Right cardiac atrium (tissue), 5 donors: ENCODE data around the gene CDH4. TPM values are rescaled to one million over a fixed set of nuclear protein-coding genes. Genes with fewer than 3 reads are reported as not detected.

Experiments
- ATAC-seq, 2 donors: fragments of 200-7000 bp; cut with Tn5 transposase; one replicate each; pipeline versions ENCODE4 v1.8.0 to v1.9.1; 2020; ENCODE audit warnings: moderate library complexity in 2 of 2, mild to moderate bottlenecking in 1 of 2
- DNase-seq, 3 donors: peaks; one replicate each; pipeline ENCODE4 v3.0.0-alpha.2; 2020
- H3K27ac ChIP-seq: one replicate; pipeline ENCODE4 v1.5.1; 2013; ENCODE audit warnings: mild to moderate bottlenecking, low read length, control low read depth, moderate library complexity
- H3K27me3 ChIP-seq: one replicate; pipeline ENCODE4 v1.6.1; 2013; ENCODE audit not compliant: control insufficient read depth, insufficient read depth
- H3K4me1 ChIP-seq: one replicate; pipeline ENCODE4 v1.6.1; 2013; ENCODE audit warnings: low read length; ENCODE audit not compliant: control insufficient read depth, insufficient read depth
- H3K4me3 ChIP-seq: one replicate; pipeline ENCODE4 v1.5.1; 2013; ENCODE audit warnings: low read length, control low read depth
- H3K9me3 ChIP-seq: one replicate; pipeline ENCODE4 v1.6.1; 2013; ENCODE audit warnings: low read length; ENCODE audit not compliant: control insufficient read depth
- WGBS: extraction: QIAGEN DNeasy Blood & Tissue Kit; methylation state at CpG from one replicate; pipeline ENCODE4 v1.1.7; 2013; 5-methylcytosine and 5-hydroxymethylcytosine counted together
- intact Hi-C, 4 donors: fragments of 100-400 bp; cut with DNase I; formaldehyde crosslinking; loops; one replicate each; pipeline versions ENCODE4 v1.11.0 to v1.14.0; 2022 to 2023
- polyA plus RNA-seq: library from polyadenylated mRNA; stranded (reverse); fragments of 200-250 nt; gene quantifications from one replicate; pipeline ENCODE4 v1.2.3, GENCODE V29; 2013
- total RNA-seq, 4 donors: library from RNA; stranded (reverse); fragmentation: NEBNext Ultra II Directional; extraction: Animal tissue kit (Norgen Biotek cat#: 25700); gene quantifications; one replicate each; pipeline ENCODE4 v1.2.1, GENCODE V29; 2021
- donor health status: healthy with polysubstance abuse.
- donor health status: DM: no; HTN: yes; CAD: no.
- donor health status: DM: no; HTN: no; CAD: no.
- donor health status: DM: no; HTN: yes; CAD: no; lungs with severe emphysema.
- donor health status: DM: yes; HTN: yes; CAD: no.

Gene CDH4
- total and polyA plus RNA-seq, 5 donors = 0.21 to 1.0 (median 0.39) TPM

- no peak for ATAC-seq
- Histone ChIP-seq H3K4me3 (no peak overlapping the region), H3K4me1 (no peaks in the 10 kb centered on the region), H3K27me3 (no peaks in the 10 kb centered on the region), H3K9me3 (no peaks in the 10 kb centered on the region), H3K27ac (no peak overlapping the region)
- DNase-seq = peak in 1 of 3 donors; percentile 19
- intact Hi-C loops = no loop called here
- WGBS = 53% methylated on average over 7 of the region's 7 CpGs
These were observed 583.2 kb downstream of the CDH4 start for GRCh38 chr20:61835301-61835700.

GRCh38 chr20:61835791-61836350 is 583.8 kb downstream of the CDH4 start:
- Histone ChIP-seq H3K4me1 (no peaks in the 10 kb centered on the region), H3K9me3 (no peaks in the 10 kb centered on the region), H3K27me3 (no peaks in the 10 kb centered on the region), H3K27ac (no peak overlapping the region), H3K4me3 (no peak overlapping the region)
- intact Hi-C loops = no loop called here
- WGBS = 81% methylated on average over 16 of the region's 16 CpGs
- DNase-seq = peak in 1 of 3 donors; percentile 31
- no peak for ATAC-seq

GRCh38 chr20:61837200-61837599 is 585.1 kb downstream of the CDH4 start:
- DNase-seq (peak in 1 of 3 donors; percentile 27), ATAC-seq (no peak)
- Histone ChIP-seq H3K9me3 (no peaks in the 10 kb centered on the region), H3K4me3 (no peak overlapping the region), H3K4me1 (no peaks in the 10 kb centered on the region), H3K27me3 (no peaks in the 10 kb centered on the region), H3K27ac (no peak overlapping the region)
- intact Hi-C loops = no loop called here
- WGBS = 66% methylated on average over 9 of the region's 9 CpGs

DNA sequence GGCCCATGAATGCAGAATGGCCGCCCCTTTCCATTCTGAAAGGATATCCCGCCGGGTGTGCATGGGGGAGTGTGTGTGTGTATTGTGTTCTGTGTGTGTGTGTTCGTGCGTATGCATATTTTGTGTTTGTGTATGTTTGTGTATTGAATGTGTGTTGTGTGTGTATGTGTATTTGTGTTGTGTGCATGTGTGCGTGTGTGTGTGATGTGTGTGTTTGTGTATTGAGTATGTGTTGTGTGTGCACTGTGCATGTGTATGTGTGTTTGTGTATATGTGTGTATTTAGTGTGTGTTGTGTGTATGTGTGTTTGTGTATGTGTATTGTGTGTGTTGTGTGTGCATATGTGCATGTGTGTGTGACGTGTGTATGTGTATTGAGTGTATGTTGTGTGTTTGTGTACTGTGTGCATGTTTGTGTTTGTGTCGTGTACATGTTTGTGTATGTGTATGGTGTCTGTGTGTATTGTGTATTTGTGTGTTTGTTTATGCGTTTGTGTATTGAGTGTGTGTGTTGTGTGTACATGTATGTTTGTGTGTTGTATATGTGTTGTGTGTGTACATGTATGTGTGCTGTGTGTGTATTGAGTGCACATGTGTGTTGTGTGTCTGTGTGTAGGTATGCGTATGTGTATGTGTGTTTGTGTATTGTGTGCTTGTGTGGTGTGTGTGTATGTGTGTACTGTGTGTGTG is 587.3 kb downstream of the CDH4 start:
- 88% methylated on average over 10 of the region's 10 CpGs for WGBS
- no peaks in the 10 kb centered on the region for H3K27me3 ChIP-seq
- intact Hi-C loops = no loop called here
- DNase-seq (peak in 1 of 3 donors; percentile 7), ATAC-seq (no peak)
- H3K4me3 ChIP-seq = no peak overlapping the region
- no peaks in the 10 kb centered on the region for H3K9me3 ChIP-seq
- no peaks in the 10 kb centered on the region for H3K4me1 ChIP-seq
- no peak overlapping the region for H3K27ac ChIP-seq

GRCh38 chr20:61839912-61840778 is 588.1 kb downstream of the CDH4 start:
- WGBS = 77% methylated on average over 26 of the region's 26 CpGs
- DNase-seq (peak in 1 of 3 donors; percentile 29), ATAC-seq (no peak)
- H3K27me3 ChIP-seq = no peaks in the 10 kb centered on the region
- H3K9me3 ChIP-seq = no peaks in the 10 kb centered on the region
- H3K27ac ChIP-seq = no peak overlapping the region
- H3K4me3 ChIP-seq = no peak overlapping the region
- intact Hi-C loops = no loop called here
- no peaks in the 10 kb centered on the region for H3K4me1 ChIP-seq

DNA sequence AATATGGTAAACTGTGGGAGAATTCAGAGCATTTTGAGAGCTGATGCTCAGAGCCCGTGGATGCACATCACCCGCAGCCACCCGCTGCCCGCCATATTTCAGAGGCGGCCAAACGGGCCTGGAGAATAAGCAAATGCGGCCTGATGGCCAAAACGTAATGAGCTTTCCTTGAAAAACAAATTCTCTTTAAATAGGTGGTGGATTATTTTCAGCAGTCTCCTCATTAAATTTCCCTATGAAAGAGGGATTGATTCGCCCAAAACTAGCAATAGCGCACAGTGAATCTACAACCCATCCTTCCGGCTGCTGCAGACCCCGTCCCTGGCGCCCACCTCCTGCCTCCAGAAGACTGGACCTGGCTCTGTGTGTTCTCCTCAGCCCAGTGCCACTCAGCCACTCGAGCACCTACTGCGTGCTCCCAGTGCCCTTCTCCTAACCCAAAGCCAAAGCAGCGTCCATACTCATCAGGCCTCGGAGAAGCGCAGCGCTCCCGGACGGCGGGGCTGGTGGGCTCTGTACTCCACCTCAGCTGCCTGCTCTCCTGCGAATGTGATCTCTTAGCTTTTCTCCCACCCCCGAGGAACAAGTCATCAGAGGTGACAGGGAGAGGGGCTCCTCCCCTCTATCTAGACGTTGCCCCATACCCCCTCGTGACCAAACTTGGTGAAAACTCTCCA is 588.9 kb downstream of the CDH4 start:
- no peaks in the 10 kb centered on the region for H3K9me3 ChIP-seq
- intact Hi-C loops = no loop called here
- no peaks in the 10 kb centered on the region for H3K4me1 ChIP-seq
- DNase-seq (peak in 1 of 3 donors; percentile 8), ATAC-seq (no peak)
- no peaks in the 10 kb centered on the region for H3K27me3 ChIP-seq
- no peak overlapping the region for H3K27ac ChIP-seq
- no peak overlapping the region for H3K4me3 ChIP-seq
- 84% methylated on average over 26 of the region's 26 CpGs for WGBS

GRCh38 chr20:61841551-61841950 is 589.5 kb downstream of the CDH4 start:
- no peaks in the 10 kb centered on the region for H3K27me3 ChIP-seq
- no peak for ATAC-seq
- peak in 1 of 3 donors; percentile 16 for DNase-seq
- no peaks in the 10 kb centered on the region for H3K9me3 ChIP-seq
- no peaks in the 10 kb centered on the region for H3K4me1 ChIP-seq
- no peak overlapping the region for H3K27ac ChIP-seq
- 84% methylated on average over 18 of the region's 18 CpGs for WGBS
- no peak overlapping the region for H3K4me3 ChIP-seq
- intact Hi-C loops = no loop called here

GRCh38 chr20:61841966-61842365 is 589.9 kb downstream of the CDH4 start:
- Histone ChIP-seq H3K27me3 (no peaks in the 10 kb centered on the region), H3K27ac (no peak overlapping the region), H3K9me3 (no peaks in the 10 kb centered on the region), H3K4me3 (no peak overlapping the region), H3K4me1 (no peaks in the 10 kb centered on the region)
- 32% methylated on average over 9 of the region's 9 CpGs for WGBS
- peak in 1 of 3 donors; percentile 32 for DNase-seq
- intact Hi-C loops = no loop called here
- ATAC-seq = no peak

DNA sequence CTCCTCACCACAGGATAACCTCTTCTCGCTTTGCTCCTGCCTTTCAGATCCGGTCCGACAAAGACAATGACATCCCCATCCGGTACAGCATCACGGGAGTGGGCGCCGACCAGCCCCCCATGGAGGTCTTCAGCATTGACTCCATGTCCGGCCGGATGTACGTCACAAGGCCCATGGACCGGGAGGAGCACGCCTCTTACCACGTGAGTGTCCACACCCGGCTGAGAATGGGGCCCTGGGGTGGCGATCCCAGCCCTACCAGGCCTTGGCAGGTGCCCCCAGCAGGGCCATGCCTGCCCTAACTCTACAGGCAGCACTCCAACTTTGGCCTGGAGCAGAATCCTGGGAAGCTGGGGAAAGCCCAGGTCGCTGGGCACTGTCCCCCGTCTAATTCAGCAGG is 592.6 kb downstream of the CDH4 start:
- H3K27me3 ChIP-seq = no peaks in the 10 kb centered on the region

GRCh38 chr20:61845233-61845671 is 593.2 kb downstream of the CDH4 start:
- Histone ChIP-seq H3K4me1 (no peaks in the 10 kb centered on the region), H3K9me3 (no peaks in the 10 kb centered on the region), H3K4me3 (no peak overlapping the region), H3K27me3 (no peaks in the 10 kb centered on the region), H3K27ac (no peak overlapping the region)
- intact Hi-C loops = no loop called here
- 55% methylated on average over 19 of the region's 19 CpGs for WGBS
- no peak for ATAC-seq
- peak in 2 of 3 donors; percentile 27 to 32 for DNase-seq

More for the DNA sequence above, 592.6 kb downstream of the CDH4 start:
- WGBS = 91% methylated on average over 17 of the region's 17 CpGs
- no peak for ATAC-seq
- DNase-seq = peak in 1 of 3 donors; percentile 37
- intact Hi-C loops = no loop called here
- no peak overlapping the region for H3K27ac ChIP-seq
- no peak overlapping the region for H3K4me3 ChIP-seq
- no peaks in the 10 kb centered on the region for H3K9me3 ChIP-seq
- no peaks in the 10 kb centered on the region for H3K4me1 ChIP-seq
